Epithelial cell of esophagus (primary cell): Measurements from ENCODE around the gene ACACB.

Experiments
- DNase-seq: peaks from one replicate; pipeline ENCODE4 v3.0.0; 2010; ENCODE audit warnings: low read depth
- H3K4me3 ChIP-seq: 2 replicates; pipeline ENCODE4 v1.5.1; 2011; ENCODE audit warnings: mild to moderate bottlenecking, low read length, control low read depth
- TF ChIP-seq, protein P1 (sequence below): IDR thresholded peaks from 2 replicates; pipeline ENCODE4 v1.5.1; 2011; ENCODE audit warnings: low read depth, mild to moderate bottlenecking, low read length, control low read depth, inconsistent platforms; ENCODE audit not compliant: insufficient read depth; ENCODE audit errors: missing control alignments

The ACACB gene

DNA sequence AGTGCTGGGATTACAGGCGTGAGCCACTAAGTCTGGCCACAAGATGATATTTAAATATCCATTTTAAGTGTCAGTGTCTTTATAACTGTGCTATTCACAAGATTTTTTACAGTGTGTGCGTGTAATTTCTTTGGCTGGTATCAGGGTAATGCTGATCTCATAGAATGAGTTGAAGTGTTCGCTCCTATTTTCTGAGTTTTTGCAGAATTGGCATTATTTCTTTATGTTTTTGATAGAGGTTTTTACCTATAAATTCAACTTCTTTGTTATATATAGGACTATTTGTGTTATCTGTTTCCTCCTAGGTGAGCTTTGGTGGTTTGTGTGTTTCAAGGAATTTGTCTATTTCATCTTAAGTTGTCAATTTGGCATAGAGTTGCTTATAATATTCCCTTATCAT lies 147.1 kb downstream of the ACACB start:
- TF ChIP-seq, protein P1, sequence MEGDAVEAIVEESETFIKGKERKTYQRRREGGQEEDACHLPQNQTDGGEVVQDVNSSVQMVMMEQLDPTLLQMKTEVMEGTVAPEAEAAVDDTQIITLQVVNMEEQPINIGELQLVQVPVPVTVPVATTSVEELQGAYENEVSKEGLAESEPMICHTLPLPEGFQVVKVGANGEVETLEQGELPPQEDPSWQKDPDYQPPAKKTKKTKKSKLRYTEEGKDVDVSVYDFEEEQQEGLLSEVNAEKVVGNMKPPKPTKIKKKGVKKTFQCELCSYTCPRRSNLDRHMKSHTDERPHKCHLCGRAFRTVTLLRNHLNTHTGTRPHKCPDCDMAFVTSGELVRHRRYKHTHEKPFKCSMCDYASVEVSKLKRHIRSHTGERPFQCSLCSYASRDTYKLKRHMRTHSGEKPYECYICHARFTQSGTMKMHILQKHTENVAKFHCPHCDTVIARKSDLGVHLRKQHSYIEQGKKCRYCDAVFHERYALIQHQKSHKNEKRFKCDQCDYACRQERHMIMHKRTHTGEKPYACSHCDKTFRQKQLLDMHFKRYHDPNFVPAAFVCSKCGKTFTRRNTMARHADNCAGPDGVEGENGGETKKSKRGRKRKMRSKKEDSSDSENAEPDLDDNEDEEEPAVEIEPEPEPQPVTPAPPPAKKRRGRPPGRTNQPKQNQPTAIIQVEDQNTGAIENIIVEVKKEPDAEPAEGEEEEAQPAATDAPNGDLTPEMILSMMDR = no peak
- H3K4me3 ChIP-seq = no peak overlapping the region
- no peak for DNase-seq

DNA sequence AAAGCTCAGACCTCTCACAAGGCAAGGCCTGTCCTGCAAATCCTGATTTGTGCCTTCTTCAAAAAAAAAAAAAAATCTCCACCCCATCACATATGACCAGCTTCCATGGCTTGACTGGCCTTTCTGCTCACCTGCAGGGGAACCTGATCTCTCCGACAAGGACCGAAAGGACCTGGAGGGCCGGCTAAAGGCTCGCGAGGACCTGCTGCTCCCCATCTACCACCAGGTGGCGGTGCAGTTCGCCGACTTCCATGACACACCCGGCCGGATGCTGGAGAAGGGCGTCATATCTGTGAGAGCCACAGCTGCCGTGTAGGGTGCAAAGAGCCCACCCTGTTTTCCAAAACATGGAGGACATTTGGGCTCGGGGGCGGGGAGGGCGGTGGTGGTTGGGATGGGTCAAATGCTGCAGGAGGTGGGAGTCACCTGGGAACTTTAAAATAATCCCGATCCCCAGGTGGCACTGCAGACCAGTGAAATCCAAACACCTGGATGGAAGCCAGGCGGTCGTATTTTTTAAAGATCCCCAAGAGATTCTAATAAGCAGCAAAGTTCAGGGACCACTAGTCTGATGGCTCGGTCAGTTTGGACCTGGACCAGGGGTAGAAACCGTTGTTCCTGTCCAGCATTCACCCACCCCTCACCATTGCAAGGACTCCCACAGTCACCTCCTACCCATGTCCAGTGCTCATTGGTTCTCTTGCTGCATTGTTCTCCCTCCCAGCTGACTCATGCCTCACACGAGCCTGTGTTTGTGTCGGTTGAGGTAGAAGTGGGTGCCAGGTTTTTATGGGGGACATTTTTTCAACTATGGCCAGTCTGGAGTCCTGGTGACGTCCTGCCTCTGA lies 147.9 kb downstream of the ACACB start:
- DNase-seq = peak; percentile 69
- no peak overlapping the region for H3K4me3 ChIP-seq
- TF ChIP-seq, protein P1 = peak; percentile 69

DNA sequence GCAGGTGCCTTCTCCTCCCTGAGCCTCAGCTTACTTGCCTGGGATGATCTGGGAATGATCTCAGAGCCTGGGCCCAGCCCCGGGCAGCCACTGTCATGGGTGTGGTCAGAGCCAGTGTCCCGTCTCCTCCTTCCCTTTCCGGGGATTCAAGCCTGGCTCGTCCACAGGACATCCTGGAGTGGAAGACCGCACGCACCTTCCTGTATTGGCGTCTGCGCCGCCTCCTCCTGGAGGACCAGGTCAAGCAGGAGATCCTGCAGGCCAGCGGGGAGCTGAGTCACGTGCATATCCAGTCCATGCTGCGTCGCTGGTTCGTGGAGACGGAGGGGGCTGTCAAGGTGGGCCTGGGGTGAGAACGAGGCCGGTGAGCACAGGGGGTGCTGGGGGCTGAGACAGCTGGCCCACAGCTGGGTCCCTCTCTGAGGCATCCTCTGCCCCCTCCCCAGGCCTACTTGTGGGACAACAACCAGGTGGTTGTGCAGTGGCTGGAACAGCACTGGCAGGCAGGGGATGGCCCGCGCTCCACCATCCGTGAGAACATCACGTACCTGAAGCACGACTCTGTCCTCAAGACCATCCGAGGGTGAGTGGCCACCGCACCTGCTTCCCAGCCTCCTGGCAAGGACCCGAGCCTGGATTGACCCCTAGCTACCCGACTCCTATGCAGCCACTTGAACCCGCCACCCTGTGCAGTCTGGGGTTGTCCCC lies 148.7 kb downstream of the ACACB start:
- no peak overlapping the region for H3K4me3 ChIP-seq
- TF ChIP-seq, protein P1 = no peak
- DNase-seq = no peak

DNA sequence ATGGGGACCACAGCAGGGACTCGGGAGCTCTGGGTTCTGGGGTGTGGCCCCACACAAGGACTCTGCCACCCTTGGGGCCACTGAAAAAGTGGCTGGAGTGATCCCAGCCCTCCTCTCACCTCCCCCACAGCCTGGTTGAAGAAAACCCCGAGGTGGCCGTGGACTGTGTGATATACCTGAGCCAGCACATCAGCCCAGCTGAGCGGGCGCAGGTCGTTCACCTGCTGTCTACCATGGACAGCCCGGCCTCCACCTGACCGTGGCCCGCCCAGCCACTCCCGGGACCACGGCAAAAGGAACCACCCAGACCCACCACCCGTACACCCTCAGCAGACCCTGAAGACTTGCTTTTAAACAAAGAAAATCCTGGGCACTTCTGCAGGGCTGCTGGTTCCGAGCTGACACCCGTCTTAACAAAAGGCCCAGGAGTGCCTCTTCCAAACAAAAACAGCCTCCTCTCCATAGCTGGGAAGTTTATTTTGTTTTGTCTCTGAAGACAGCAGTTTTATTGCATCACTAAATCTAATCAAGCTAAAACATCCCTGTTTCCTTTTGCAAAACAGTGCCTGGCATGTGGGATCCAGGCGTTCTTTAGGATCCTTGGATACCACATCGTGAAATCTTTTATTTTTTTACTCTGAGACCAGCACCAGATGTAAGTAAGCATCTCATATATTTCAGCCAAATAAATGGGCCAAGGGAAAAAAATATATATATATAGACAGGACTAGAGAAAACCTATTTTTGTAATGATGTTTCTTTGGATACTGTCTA lies 149.9 kb downstream of the ACACB start:
- H3K4me3 ChIP-seq = no peak overlapping the region
- TF ChIP-seq, protein P1 = no peak
- DNase-seq = no peak

DNA sequence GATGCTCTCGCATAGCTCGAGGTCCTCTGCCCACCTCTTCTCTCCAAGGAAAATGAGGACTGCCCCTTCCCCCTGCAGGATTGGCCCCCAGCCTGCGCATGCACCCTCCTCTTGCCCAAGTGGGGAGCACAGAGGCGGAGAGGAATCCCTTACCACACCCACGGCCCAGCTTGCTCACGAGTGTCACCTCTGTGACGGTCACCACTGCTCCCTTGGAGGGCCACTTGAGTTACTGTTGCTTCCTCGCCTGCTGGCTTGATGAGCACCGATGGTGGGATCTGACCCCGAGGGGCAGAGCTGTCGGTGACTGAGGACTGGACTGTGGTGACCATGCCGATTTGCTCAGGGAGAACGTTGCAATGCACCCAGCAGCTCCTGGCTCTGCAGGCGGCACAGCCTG lies 151.0 kb downstream of the ACACB start:
- no peak for DNase-seq
- no peak overlapping the region for H3K4me3 ChIP-seq
- TF ChIP-seq, protein P1 = no peak

DNA sequence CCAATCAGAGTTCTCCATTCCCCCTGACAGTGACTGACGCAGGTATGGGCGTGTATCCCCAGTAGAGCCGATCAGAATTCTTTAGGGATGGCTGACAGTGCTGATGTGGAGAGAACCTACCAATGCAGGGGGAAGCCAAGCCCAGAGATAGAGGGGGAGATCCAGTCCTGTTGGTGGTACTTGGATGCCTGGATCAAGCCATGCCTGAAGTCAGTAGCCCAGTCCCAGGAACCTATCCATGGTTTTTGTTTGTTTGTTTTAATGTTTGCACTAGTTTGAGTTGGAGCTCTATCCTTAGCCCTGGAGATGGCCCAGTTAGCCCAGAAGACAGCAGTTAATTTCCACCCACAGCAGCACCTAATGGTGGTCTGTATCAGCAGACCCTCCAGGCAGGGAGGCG lies 152.5 kb downstream of the ACACB start:
- no peak for DNase-seq
- H3K4me3 ChIP-seq = no peak overlapping the region
- TF ChIP-seq, protein P1 = no peak
